ENCODE results near the gene SLC1A3. TPM values are rescaled to one million over a fixed set of nuclear protein-coding genes. Genes with fewer than 3 reads are reported as not detected.

SLC1A3 gene
- total and polyA plus RNA-seq, 2 donors (not counting 1 experiment from before 2014, with no cell fraction given): 0.37 TPM; not detected in 1

DNA sequence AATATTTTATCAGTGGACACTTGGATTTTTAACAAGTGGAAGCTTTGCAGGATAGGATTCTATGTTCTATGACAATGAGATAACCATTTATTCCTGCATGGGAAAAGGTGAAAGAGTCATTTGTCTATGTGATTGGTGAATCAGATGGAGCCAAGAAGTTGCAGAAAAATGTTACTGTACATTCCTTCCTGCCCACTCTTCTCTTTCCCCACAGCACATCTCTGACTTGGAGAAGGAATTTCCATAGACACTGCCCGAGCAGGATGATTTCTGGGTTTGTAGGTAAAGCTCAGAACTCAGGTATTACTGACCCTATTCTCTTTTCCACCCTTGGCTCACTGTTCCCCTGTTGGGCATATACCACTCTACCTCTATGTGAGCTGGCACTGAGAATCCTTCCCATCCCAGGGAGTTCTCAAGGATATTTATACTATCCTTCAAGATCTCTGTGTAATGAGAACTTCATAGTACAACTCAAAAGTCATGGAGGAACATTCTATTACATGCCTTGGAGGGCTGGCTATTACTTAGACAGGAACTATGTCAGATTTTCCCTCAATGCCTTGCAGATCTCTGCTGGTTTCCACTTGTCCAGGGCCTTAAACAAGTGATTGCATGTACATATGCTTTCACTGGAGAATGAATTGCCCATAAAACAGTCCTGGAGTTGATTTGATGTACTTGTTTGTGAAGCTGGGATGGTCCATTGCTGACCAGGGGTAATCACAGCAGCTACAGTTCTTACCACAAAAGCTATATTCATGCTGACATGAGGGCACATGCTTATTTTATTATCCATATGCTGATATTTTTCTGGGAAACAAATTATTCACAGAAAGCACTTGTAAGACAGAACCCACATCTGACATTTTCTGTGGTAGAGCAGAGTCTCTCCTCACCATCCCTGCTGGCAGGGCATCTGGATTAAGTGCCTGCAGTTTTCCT is 24.1 kb downstream of the SLC1A3 start:
- intact Hi-C loops (cut with micrococcal nuclease): no loop called here
- POLR2A ChIA-PET: no interaction called here
- Histone ChIP-seq H2AFZ (ENCODE audit: insufficient read depth, low read depth, low read length, poor library complexity, severe bottlenecking) (no peak overlapping the region), H3K79me2 (ENCODE audit: control insufficient read depth, insufficient read depth, low read length) (no peaks in the 10 kb centered on the region), H3K9me3 (ENCODE audit: control extremely low read depth in 1 of 3, control insufficient read depth in 2 of 3, insufficient read depth in 1 of 3, low read length in 2 of 3) (no peaks in the 10 kb centered on the region), H3K27me3 (replicated peaks in 1 of 4; ENCODE audit: control extremely low read depth in 1 of 4, control insufficient read depth in 3 of 4, insufficient read depth in 4 of 4, low read length in 3 of 4) (peaks cover 0 to 14% (median 1%) of the 10 kb centered on the region in 4 experiments), H3K36me3 (replicated peaks in 1 of 2; ENCODE audit: control extremely low read depth in 1 of 2, control insufficient read depth in 1 of 2, extremely low read depth in 1 of 2, insufficient read depth in 2 of 2, low read length in 1 of 2) (no peaks in the 10 kb centered on the region), H3K27ac (ENCODE audit: low read length in 2 of 2) (no peak overlapping the region), H4K20me1 (ENCODE audit: control insufficient read depth, insufficient read depth, low read length, poor library complexity, severe bottlenecking) (no peaks in the 10 kb centered on the region), H3K9ac (ENCODE audit: low read length) (no peak overlapping the region), H3K4me3 (ENCODE audit: control extremely low read depth in 1 of 5, extremely low read depth in 1 of 5, insufficient read depth in 1 of 5, low read depth in 2 of 5, low read length in 4 of 5) (no peak overlapping the region), H3K4me2 (replicated peaks; ENCODE audit: low read depth, low read length, poor library complexity, severe bottlenecking) (no peak overlapping the region), H3K4me1 (ENCODE audit: control insufficient read depth in 2 of 2, insufficient read depth in 2 of 2, low read length in 2 of 2) (no peaks in the 10 kb centered on the region)
- CTCF ChIA-PET: no interaction called here
- no peak for DNase-seq
- ATAC-seq (ENCODE audit: low read depth): no peak
- no CpG with 5 or more reads among the region's 1 CpG for WGBS (ENCODE audit: insufficient coverage)
- H3K4me3 Mint-ChIP-seq: no peak overlapping the region
- no peaks in the 10 kb centered on the region for H3K4me1 Mint-ChIP-seq
- H3K27me3 Mint-ChIP-seq: peaks cover 40% of the 10 kb centered on the region
- H3K9me3 Mint-ChIP-seq (ENCODE audit: insufficient read depth): no peaks in the 10 kb centered on the region
- TF ChIP-seq CTCF (IDR thresholded peaks at IDR 0.05) (no peak), EZH2 (IDR thresholded peaks at IDR 0.05; ENCODE audit: borderline replicate concordance, insufficient read depth, low read depth, low read length, poor library complexity, severe bottlenecking) (no peak)
- H3K27ac Mint-ChIP-seq: no peak overlapping the region

DNA sequence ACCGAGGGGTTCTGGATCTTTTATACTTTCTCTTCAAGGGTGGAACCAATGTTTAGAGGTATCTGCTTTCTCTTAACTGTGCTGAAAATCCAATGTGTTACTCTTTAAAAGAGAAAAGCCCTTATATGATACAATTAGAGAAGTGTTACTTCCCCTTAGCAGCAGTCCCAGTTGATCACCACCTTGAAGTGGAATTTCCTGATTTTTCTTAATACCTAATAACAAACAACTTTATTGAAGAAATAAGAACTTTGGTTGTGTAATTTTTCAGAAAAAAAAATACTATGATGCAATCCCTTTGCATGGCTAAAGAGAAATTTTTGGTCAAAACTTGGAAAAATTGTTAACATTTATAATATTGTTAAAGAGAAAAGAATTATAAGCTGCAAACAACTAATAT is 24.7 kb downstream of the SLC1A3 start:
- Histone ChIP-seq H4K20me1 (ENCODE audit: control insufficient read depth, insufficient read depth, low read length, poor library complexity, severe bottlenecking) (no peaks in the 10 kb centered on the region), H3K36me3 (replicated peaks in 1 of 2; ENCODE audit: control extremely low read depth in 1 of 2, control insufficient read depth in 1 of 2, extremely low read depth in 1 of 2, insufficient read depth in 2 of 2, low read length in 1 of 2) (no peaks in the 10 kb centered on the region), H3K27me3 (replicated peaks in 1 of 4; ENCODE audit: control extremely low read depth in 1 of 4, control insufficient read depth in 3 of 4, insufficient read depth in 4 of 4, low read length in 3 of 4) (peaks cover 0 to 9% (median 1%) of the 10 kb centered on the region in 4 experiments), H3K9ac (ENCODE audit: low read length) (no peak overlapping the region), H3K79me2 (ENCODE audit: control insufficient read depth, insufficient read depth, low read length) (no peaks in the 10 kb centered on the region), H3K4me1 (ENCODE audit: control insufficient read depth in 2 of 2, insufficient read depth in 2 of 2, low read length in 2 of 2) (no peaks in the 10 kb centered on the region), H3K27ac (ENCODE audit: low read length in 2 of 2) (no peak overlapping the region), H2AFZ (ENCODE audit: insufficient read depth, low read depth, low read length, poor library complexity, severe bottlenecking) (no peak overlapping the region), H3K4me2 (replicated peaks; ENCODE audit: low read depth, low read length, poor library complexity, severe bottlenecking) (no peak overlapping the region), H3K9me3 (ENCODE audit: control extremely low read depth in 1 of 3, control insufficient read depth in 2 of 3, insufficient read depth in 1 of 3, low read length in 2 of 3) (no peaks in the 10 kb centered on the region), H3K4me3 (ENCODE audit: control extremely low read depth in 1 of 5, extremely low read depth in 1 of 5, insufficient read depth in 1 of 5, low read depth in 2 of 5, low read length in 4 of 5) (no peak overlapping the region)
- no peak for TF ChIP-seq CTCF (IDR thresholded peaks at IDR 0.05)
- no peak for TF ChIP-seq EZH2 (IDR thresholded peaks at IDR 0.05; ENCODE audit: borderline replicate concordance, insufficient read depth, low read depth, low read length, poor library complexity, severe bottlenecking)
- DNase-seq (no peak), ATAC-seq (ENCODE audit: low read depth) (no peak)
- Mint-ChIP-seq H3K4me1 (no peaks in the 10 kb centered on the region), H3K4me3 (no peak overlapping the region), H3K9me3 (ENCODE audit: insufficient read depth) (no peaks in the 10 kb centered on the region), H3K27me3 (peaks cover 35% of the 10 kb centered on the region), H3K27ac (no peak overlapping the region)
- POLR2A ChIA-PET: no interaction called here
- WGBS (ENCODE audit: insufficient coverage): no CpG with 5 or more reads among the region's 1 CpG
- CTCF ChIA-PET: no interaction called here
- intact Hi-C loops (cut with micrococcal nuclease): no loop called here

All from B cell (primary cell).